SK-N-SH (cell line): ENCODE measurements around the gene MCTP2. TPM values are rescaled to one million over a fixed set of nuclear protein-coding genes. Genes with fewer than 3 reads are reported as not detected.

Experiments
- CTCF ChIA-PET: fragments of 300-600, 350-600 bp; formaldehyde crosslinking; extraction: SDS; loops from one replicate; lab custom pipeline; 2021; lab: Yijun Ruan, JAX
- POLR2A ChIA-PET: fragments of 350-600 bp; sonication (Branson Sonifier 250); formaldehyde crosslinking; extraction: SDS; loops from one replicate; lab custom pipeline; 2020; ENCODE audit warnings: antibody characterized with exemption, inconsistent platforms; lab: Yijun Ruan, JAX
- DNase-seq: peaks from one replicate; pipeline ENCODE4 v3.0.0; 2012
- H2AFZ ChIP-seq: fragments of 200-600 bp; sonication (generic); 2 replicates; pipeline ENCODE4 v1.8.1; 2016; ENCODE audit warnings: antibody characterized with exemption, mild to moderate bottlenecking, low read depth
- H3F3A ChIP-seq: fragments of 200-600 bp; sonication (generic); replicated peaks from 2 replicates; pipeline ENCODE3; 2016; ENCODE audit warnings: antibody characterized with exemption, mild to moderate bottlenecking; ENCODE audit not compliant: insufficient read depth
- H3K27ac ChIP-seq, 2 experiments: fragments of 200-500 bp in 1 of 2; fragments of 200-600 bp in 1 of 2; sonication (Bioruptor generic) in 1 of 2; sonication (generic), shearing (Covaris generic) in 1 of 2; 2 replicates each; pipeline versions ENCODE4 v1.5.1 to v1.6.1; 2014 to 2016; ENCODE audit warnings: low read depth in 2 of 2, inconsistent platforms in 1 of 2, low read length in 1 of 2, mild to moderate bottlenecking in 1 of 2, mixed read lengths in 1 of 2
- H3K27me3 ChIP-seq: fragments of 200-600 bp; sonication (generic), shearing (Covaris generic); 2 replicates; pipeline ENCODE4 v1.6.1; 2016; ENCODE audit warnings: mixed run types; ENCODE audit not compliant: insufficient read depth
- H3K36me3 ChIP-seq, 2 experiments: fragments of 200-500 bp in 1 of 2; fragments of 200-600 bp in 1 of 2; sonication (Bioruptor generic) in 1 of 2; sonication (generic) in 1 of 2; replicated peaks in 1 of 2; 2 replicates each; pipeline versions ENCODE3 to v1.5.1; 2014 to 2016; ENCODE audit warnings: low read length in 1 of 2, mild to moderate bottlenecking in 1 of 2; ENCODE audit not compliant: insufficient read depth in 2 of 2, control insufficient read depth in 1 of 2
- H3K4me1 ChIP-seq, 2 experiments: fragments of 200-500 bp in 1 of 2; fragments of 200-600 bp in 1 of 2; sonication (Bioruptor generic) in 1 of 2; sonication (generic), shearing (Covaris generic) in 1 of 2; 2 replicates each; pipeline versions ENCODE4 v1.5.1 to v1.6.1; 2014 to 2016; ENCODE audit warnings: low read depth in 1 of 2, low read length in 1 of 2, mixed run types in 1 of 2; ENCODE audit not compliant: insufficient read depth in 2 of 2, control insufficient read depth in 1 of 2
- H3K4me2 ChIP-seq: fragments of 200-600 bp; sonication (generic), shearing (Covaris generic); 2 replicates; pipeline ENCODE4 v1.6.1; 2017; ENCODE audit warnings: mixed run types
- H3K4me3 ChIP-seq, 2 experiments: fragments of 200-500 bp in 1 of 2; fragments of 200-600 bp in 1 of 2; sonication (Bioruptor generic) in 1 of 2; sonication (generic), shearing (Covaris generic) in 1 of 2; 2 replicates each; pipeline versions ENCODE4 v1.5.1 to v1.8.1; 2014 to 2016; ENCODE audit warnings: low read depth in 2 of 2, inconsistent platforms in 1 of 2, low read length in 1 of 2, mild to moderate bottlenecking in 1 of 2, mixed read lengths in 1 of 2, moderate library complexity in 1 of 2
- H3K79me2 ChIP-seq: fragments of 200-600 bp; sonication (generic); 2 replicates; pipeline ENCODE4 v1.8.1; 2017; ENCODE audit warnings: mild to moderate bottlenecking; ENCODE audit not compliant: insufficient read depth
- H3K9ac ChIP-seq: fragments of 200-600 bp; sonication (generic); 2 replicates; pipeline ENCODE4 v1.6.1; 2017; ENCODE audit warnings: mixed run types
- H3K9me2 ChIP-seq: fragments of 200-600 bp; sonication (generic); 2 replicates; pipeline ENCODE4 v1.6.1; 2017; ENCODE audit warnings: mixed run types
- H3K9me3 ChIP-seq: fragments of 200-600 bp; sonication (generic); 2 replicates; pipeline ENCODE4 v1.6.1; 2017; ENCODE audit warnings: mixed run types, mild to moderate bottlenecking, moderate library complexity
- H4K20me1 ChIP-seq: fragments of 200-600 bp; sonication (generic); 2 replicates; pipeline ENCODE4 v1.6.1; 2017; ENCODE audit warnings: mild to moderate bottlenecking, mixed run types; ENCODE audit not compliant: insufficient read depth
- ELF1 ChIP-seq: IDR thresholded peaks from 2 replicates; pipeline ENCODE4 v1.4.0; 2012
- EP300 ChIP-seq, 2 experiments: IDR thresholded peaks; 2 replicates each; pipeline versions ENCODE4 v1.4.0 to v1.6.1; 2012; ENCODE audit warnings: borderline replicate concordance in 1 of 2, low read depth in 1 of 2, low read length in 1 of 2
- FOSL2 ChIP-seq: IDR thresholded peaks from 2 replicates; pipeline ENCODE4 v1.4.0; 2012; ENCODE audit warnings: low read depth, mild to moderate bottlenecking, moderate library complexity, borderline replicate concordance
- FOXJ3 ChIP-seq: sonication (generic); formaldehyde crosslinking; IDR thresholded peaks from 2 replicates; pipeline ENCODE4 v1.5.1; 2020; ENCODE audit warnings: mild to moderate bottlenecking, missing genetic modification reagents
- FOXM1 ChIP-seq: IDR thresholded peaks from 2 replicates; pipeline ENCODE4 v1.4.0; 2012; ENCODE audit warnings: low read depth, mild to moderate bottlenecking
- NFIC ChIP-seq: IDR thresholded peaks from 2 replicates; pipeline ENCODE4 v1.4.0; 2012; ENCODE audit warnings: borderline replicate concordance
- NRF1 ChIP-seq: IDR thresholded peaks from 2 replicates; pipeline ENCODE4 v1.6.1; 2012; ENCODE audit warnings: low read depth, mild to moderate bottlenecking, low read length
- RAD21 ChIP-seq: IDR thresholded peaks from 2 replicates; pipeline ENCODE4 v1.6.1; 2012; ENCODE audit warnings: mild to moderate bottlenecking, low read length
- REST ChIP-seq: IDR thresholded peaks from 2 replicates; pipeline ENCODE4 v1.6.1; 2012; ENCODE audit warnings: mild to moderate bottlenecking, low read depth, low read length, moderate library complexity
- RFX5 ChIP-seq: IDR thresholded peaks from 2 replicates; pipeline ENCODE4 v1.6.1; 2012; ENCODE audit warnings: mild to moderate bottlenecking, improper control_type of control experiment, low read length
- RXRA ChIP-seq: IDR thresholded peaks from 2 replicates; pipeline ENCODE4 v1.4.0; 2012; ENCODE audit warnings: low read depth, mild to moderate bottlenecking, borderline replicate concordance
- SMC3 ChIP-seq: IDR thresholded peaks from 2 replicates; pipeline ENCODE4 v1.6.1; 2012; ENCODE audit warnings: low read depth, low read length, improper control_type of control experiment
- TAF1 ChIP-seq: IDR thresholded peaks from 2 replicates; pipeline ENCODE4 v1.6.1; 2012; ENCODE audit warnings: low read depth, mild to moderate bottlenecking, low read length, moderate library complexity, borderline replicate concordance
- WGBS: methylation state at CpG from one replicate; pipeline ENCODE4 v1.1.6; 2017; ENCODE audit warnings: low lambda C conversion rate; 5-methylcytosine and 5-hydroxymethylcytosine counted together
- polyA plus RNA-seq, 3 experiments: library from polyadenylated mRNA; depleted of rRNA; stranded (reverse); fragments of >200 nt; gene quantifications; 2 replicates each; pipeline ENCODE4 v1.2.3, GENCODE V29; 2012
- TF ChIP-seq, protein P1 (sequence below): IDR thresholded peaks from 2 replicates; pipeline ENCODE4 v1.4.0; 2012; ENCODE audit warnings: low read depth
- TF ChIP-seq, protein P2 (sequence below): IDR thresholded peaks from 2 replicates; pipeline ENCODE4 v1.4.0; 2012; ENCODE audit warnings: low read depth, borderline replicate concordance

The MCTP2 gene
- polyA plus RNA-seq, 1 of the 3 experiments (the other 2 are of a cell fraction): 0.26 TPM

DNA sequence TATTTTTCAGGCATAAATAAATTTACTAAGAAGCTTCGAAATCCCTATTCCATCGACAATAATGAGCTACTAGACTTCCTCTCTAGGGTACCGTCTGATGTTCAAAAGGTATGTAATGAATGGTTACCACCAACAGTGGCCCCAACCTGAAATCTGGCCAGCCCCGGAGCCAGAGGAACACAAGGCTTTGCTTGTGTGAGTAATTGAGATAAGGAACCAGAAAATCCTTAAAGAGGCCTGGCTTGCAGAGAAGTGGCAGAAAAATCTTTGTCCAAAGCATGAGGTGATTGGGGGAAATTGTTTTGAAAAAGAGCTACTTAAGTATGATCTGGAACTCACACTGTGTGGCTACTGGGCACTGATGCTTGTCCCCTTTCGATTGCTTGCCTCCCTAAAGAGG is 245.3 kb downstream of the MCTP2 start:
- no peak overlapping the region for H3K9ac ChIP-seq
- ChIA-PET CTCF (interaction anchor here (0.7 to 1.3 kb wide), 2 partner anchors 9 to 62 kb away, joined by 3 read pairs; no protein-coding TSS in a partner anchor), POLR2A (no interaction called here)
- no peaks in the 10 kb centered on the region for H3F3A ChIP-seq
- no peaks in the 10 kb centered on the region; the same call in 1 of the 2 replicates for H3K9me3 ChIP-seq
- no peak overlapping the region for H3K27ac ChIP-seq
- no peaks in the 10 kb centered on the region for H3K36me3 ChIP-seq
- peaks cover 0 to 28% of the 10 kb centered on the region in 2 experiments; a peak in 2 of 4 replicates for H3K4me1 ChIP-seq
- WGBS: 31% methylated on average over 5 of the region's 5 CpGs
- H4K20me1 ChIP-seq: no peaks in the 10 kb centered on the region
- TF ChIP-seq FOXJ3 (no peak), NRF1 (no peak), RAD21 (no peak), SMC3 (no peak), NFIC (no peak), RFX5 (no peak), TAF1 (no peak), REST (no peak), EP300 (IDR thresholded peaks at IDR 0.05; ENCODE audit: borderline replicate concordance in 1 of 2, low read depth in 1 of 2, low read length in 1 of 2) (no peak), FOXM1 (no peak), ELF1 (no peak), FOSL2 (no peak)
- TF ChIP-seq, protein P1, sequence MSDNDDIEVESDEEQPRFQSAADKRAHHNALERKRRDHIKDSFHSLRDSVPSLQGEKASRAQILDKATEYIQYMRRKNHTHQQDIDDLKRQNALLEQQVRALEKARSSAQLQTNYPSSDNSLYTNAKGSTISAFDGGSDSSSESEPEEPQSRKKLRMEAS: no peak
- no peak for DNase-seq
- H3K79me2 ChIP-seq: no peaks in the 10 kb centered on the region
- no peak overlapping the region for H3K4me2 ChIP-seq
- no peak overlapping the region for H3K4me3 ChIP-seq
- no peak overlapping the region for H2AFZ ChIP-seq
- no peaks in the 10 kb centered on the region for H3K27me3 ChIP-seq
- no peaks in the 10 kb centered on the region for H3K9me2 ChIP-seq

- Histone ChIP-seq H3K4me1 (peaks cover 0 to 28% of the 10 kb centered on the region in 2 experiments; a peak in 2 of 4 replicates), H4K20me1 (no peaks in the 10 kb centered on the region), H3K4me2 (no peak overlapping the region), H3K79me2 (no peaks in the 10 kb centered on the region), H3K27ac (no peak overlapping the region; a peak in 1 of 4 replicates), H3F3A (no peaks in the 10 kb centered on the region), H3K9ac (no peak overlapping the region), H3K9me3 (no peaks in the 10 kb centered on the region; the same call in none of the 2 replicates), H3K27me3 (no peaks in the 10 kb centered on the region), H3K4me3 (no peak overlapping the region), H3K9me2 (no peaks in the 10 kb centered on the region), H3K36me3 (no peaks in the 10 kb centered on the region), H2AFZ (no peak overlapping the region)
- ChIA-PET CTCF (no interaction called here), POLR2A (no interaction called here)
- TF ChIP-seq, protein P2, sequence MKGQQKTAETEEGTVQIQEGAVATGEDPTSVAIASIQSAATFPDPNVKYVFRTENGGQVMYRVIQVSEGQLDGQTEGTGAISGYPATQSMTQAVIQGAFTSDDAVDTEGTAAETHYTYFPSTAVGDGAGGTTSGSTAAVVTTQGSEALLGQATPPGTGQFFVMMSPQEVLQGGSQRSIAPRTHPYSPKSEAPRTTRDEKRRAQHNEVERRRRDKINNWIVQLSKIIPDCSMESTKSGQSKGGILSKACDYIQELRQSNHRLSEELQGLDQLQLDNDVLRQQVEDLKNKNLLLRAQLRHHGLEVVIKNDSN: no peak
- TF ChIP-seq SMC3 (no peak), TAF1 (no peak), RXRA (no peak)
- no peak for DNase-seq
- WGBS: 69% methylated on average over 7 of the region's 7 CpGs
These were observed 246.7 kb downstream of the MCTP2 start for GRCh38 chr15:94477913-94478553.
